HG02885 (cell line): ENCODE measurements around the gene PROZ.
"Not testable (repeated sequence)": the region's sequence is repeated elsewhere in the genome, so short reads cannot be mapped to it uniquely, and the experiment has no call there.

Experiments
- ATAC-seq: cut with Tn5 transposase; IDR thresholded peaks from one replicate; pipeline ENCODE4 v1.9.1; 2021; ENCODE audit warnings: mild to moderate bottlenecking; ENCODE audit not compliant: unreplicated experiment, poor library complexity

Gene PROZ, protein sequence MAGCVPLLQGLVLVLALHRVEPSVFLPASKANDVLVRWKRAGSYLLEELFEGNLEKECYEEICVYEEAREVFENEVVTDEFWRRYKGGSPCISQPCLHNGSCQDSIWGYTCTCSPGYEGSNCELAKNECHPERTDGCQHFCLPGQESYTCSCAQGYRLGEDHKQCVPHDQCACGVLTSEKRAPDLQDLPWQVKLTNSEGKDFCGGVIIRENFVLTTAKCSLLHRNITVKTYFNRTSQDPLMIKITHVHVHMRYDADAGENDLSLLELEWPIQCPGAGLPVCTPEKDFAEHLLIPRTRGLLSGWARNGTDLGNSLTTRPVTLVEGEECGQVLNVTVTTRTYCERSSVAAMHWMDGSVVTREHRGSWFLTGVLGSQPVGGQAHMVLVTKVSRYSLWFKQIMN

DNA sequence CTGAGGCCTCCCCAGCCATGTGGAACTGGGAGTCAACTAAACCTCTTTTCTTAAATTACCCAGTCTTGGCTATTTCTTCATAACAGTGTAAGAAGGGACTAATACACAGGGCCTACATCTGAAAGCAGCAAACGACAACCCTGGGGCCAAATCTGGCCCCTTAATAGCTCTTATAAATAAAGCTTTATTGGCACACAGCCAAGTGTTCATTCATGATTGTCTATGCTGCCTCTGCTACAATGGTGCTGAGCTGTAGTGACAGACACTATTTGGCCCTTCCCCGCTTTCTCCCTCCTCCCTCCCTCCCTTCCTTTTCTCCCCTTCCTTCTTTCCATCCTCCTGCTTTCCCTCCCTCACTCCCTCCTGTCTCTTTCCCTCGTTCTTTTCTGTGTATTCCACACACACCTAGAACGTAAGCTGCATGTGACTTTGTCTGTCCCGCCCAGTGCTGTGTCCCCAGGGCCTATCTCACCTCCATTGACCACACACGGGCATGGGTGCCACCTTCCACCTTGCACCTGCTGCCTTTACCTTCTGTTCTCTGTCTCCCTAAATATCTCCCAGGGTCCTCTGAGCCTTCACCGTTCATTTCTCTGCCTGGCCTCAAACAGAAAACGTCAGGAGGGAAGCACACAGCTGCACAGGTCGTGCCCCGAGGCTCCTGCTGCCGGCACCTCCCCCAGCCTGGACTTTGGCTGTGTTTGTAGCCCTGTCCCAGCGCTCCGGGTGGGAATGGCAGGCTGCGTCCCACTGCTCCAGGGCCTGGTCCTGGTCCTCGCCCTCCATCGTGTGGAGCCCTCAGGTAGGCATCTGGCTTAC lies at the start of gene PROZ:
TSS of gene PROZ (plus strand) at position 720 of the 819 bp plus-strand sequence. CDS start at position 733, 13 bp downstream.
- no peak for ATAC-seq

DNA sequence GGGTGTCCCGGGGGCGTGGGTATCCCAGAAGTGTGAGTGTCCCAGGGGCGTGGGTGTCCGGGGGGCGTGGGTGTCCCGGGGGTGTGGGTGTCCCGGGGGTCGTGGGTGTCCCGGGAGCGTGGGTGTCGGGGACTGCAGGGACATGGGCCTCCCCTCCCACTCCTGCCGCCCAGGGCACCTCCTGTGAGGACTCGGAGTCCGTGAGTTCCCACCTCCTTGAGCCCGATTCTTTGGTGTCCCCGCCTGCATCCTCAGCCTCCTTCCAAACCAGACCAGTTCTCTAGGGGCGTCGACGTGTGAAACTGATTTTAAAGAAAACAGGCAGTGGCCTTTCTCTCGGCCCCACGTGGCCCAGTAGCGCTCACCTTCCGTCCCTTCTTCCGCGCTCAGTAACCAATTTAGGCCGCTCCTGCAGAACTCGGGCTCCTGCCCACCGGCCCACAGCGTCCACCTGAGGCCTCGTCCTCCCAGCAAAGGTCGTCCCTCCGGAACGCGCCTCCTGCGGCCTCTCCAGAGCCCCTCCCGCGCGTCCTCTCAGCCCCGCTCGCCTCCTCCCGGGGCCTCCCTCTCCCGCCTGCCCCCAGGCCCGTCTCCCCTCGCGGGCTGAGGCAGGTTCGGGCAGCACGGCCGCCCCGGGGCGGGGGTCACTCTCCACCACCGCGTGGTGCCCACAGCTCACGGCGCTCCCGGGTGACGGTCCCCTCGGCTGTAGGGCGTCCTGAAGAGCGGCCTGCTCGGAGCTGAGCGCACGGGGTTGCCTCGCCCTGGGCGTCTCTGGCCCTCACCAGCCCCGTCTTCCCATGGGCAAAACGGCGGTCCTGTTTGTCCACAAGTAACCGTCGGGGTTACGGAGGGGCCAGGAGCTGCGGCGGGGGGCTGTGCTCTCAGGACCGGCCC lies 49.0 kb upstream of the PROZ start:
- ATAC-seq = no peak

DNA sequence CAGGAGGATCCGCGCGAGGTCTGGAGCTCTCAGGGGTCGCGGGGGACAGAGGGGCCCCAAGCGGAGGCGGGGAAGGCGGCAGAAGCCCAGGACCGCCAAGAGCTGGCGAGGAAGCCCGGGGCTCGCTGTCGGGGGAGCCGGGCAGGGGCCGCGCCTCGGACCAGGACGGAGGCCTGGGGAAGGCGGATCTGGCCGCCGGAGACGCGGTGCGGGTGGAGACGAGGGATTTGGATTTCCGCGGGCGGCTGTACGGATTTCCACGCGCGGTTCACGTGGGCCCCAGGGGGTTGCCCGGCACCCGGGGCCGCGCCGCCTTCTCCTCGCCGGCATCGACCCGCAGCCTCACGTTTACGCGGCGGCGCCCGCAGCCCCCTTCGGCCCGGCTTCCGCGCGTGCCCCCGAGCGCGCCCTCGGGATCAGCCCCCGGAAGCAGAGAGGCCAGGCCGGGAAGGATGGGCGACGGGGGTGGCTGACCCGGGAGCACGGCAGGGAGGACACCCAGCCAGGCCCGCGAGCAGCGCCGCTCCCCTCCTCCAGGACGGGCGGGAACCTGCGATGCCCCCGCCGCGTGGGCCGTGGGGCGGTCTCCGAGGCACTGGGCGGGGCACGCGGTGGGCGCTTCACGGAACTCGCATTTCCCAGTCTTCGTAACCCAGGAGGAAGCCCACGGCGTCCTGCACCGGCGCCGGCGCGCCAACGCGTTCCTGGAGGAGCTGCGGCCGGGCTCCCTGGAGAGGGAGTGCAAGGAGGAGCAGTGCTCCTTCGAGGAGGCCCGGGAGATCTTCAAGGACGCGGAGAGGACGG lies 48.2 kb upstream of the PROZ start:
- ATAC-seq = no peak

DNA sequence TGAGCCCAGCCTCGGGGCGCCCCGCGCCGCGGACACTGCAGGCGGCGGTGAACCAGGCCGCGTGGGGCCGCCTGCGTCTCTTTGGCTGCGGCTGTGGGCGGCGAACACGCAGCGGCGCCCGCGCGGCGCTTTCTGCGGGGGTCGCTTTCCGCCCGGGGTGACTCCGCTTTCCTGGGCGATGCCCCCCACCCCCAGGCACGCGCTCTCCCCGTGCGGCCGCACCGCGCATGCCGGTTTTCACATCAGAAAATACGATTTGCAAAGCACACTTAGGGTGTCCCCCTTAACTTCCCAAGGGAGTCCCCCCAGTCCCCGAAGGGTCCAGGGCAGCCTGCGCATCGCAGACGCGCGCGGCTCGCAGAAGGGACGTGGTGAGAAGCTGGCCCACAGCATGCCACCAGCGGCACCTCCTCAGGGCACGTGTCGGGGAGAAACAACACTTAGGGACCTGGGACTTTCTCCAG lies 47.6 kb upstream of the PROZ start:
- no peak for ATAC-seq

DNA sequence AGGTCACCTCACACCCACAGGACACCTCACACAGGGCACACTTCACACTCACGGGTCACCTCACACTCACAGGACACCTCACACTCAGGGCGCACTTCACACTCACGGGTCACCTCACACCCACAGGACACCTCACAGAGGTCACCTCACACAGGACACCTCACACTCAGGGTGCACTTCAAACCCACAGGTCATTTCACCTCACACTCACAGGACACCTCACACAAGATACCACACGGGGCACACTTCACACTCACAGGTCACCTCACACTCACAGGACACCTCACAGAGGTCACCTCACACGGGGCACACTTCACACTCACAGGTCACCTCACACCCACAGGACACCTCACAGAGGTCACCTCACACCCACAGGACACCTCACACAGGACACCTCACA lies 46.6 kb upstream of the PROZ start:
- not testable (repeated sequence) for ATAC-seq

DNA sequence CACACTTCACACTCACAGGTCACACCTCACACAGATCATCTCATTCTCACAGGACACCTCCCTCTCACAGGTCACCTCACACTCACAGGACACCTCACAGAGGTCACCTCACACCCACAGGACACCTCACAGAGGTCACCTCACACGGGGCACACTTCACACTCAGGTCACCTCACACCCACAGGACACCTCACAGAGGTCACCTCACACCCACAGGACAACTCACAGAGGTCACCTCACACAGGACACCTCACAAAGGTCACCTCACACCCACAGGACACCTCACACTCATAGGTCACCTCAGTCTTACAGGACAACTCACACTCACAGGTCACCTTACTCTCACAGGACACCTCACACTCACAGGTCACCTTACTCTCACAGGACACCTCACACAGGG lies 46.0 kb upstream of the PROZ start:
- not testable (repeated sequence) for ATAC-seq

DNA sequence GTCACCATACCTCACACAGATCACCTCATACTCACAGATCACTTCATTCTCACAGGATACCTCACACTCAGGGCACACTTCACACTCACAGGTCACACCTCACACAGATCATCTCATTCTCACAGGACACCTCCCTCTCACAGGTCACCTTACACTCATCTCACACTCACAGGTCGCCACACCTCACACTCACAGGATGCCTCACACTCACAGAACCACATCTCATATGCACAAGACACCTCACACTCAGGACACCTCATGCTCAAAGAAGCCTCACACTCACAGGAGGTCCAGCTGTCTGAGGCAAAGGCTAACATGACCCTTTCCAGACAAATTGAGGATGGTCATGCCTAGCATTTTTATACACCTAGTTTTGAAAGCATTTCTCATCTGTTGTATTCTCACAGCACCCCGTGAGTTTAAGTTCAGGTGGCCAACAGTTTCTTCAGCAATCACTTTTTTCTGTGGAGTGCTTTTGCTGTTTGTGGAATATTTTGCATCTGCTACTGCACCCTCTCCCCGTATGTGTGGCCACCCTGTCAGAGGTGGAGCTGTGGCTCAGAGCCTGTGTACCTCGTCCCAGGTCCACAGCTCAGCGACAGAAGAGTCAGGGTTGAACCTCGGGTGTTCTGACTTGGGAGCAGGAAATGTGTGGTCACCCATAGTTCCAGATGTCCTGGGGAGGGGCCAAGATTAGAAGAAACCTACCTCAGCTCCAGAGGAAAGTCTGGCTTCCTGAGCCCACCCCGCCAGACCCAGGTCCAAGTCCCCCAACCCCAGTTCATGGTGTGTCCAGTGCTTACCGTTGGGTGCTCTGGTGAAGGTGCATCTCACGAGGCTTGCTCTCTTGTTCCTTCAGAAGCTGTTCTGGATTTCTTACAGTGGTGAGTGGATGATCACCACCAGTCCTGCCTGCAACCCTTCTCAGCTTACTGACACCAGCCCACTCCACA lies 45.3 kb upstream of the PROZ start:
- ATAC-seq = no peak

DNA sequence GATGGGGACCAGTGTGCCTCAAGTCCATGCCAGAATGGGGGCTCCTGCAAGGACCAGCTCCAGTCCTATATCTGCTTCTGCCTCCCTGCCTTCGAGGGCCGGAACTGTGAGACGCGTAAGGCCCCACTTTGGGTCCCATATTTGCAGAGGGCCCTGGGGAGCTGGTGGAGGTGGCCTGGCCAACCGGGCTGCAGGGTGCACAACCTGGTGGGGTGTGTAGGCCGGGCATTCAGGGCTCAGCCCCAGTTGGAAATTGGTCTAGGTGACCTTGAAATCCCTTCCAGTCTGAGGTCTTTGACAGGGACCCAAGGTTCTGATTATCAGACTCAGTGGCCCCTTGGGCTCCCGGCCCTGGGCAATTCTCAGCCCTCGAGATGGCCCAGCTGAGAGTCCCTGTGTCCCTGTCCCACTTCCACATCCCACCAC lies 44.6 kb upstream of the PROZ start:
- ATAC-seq = no peak

DNA sequence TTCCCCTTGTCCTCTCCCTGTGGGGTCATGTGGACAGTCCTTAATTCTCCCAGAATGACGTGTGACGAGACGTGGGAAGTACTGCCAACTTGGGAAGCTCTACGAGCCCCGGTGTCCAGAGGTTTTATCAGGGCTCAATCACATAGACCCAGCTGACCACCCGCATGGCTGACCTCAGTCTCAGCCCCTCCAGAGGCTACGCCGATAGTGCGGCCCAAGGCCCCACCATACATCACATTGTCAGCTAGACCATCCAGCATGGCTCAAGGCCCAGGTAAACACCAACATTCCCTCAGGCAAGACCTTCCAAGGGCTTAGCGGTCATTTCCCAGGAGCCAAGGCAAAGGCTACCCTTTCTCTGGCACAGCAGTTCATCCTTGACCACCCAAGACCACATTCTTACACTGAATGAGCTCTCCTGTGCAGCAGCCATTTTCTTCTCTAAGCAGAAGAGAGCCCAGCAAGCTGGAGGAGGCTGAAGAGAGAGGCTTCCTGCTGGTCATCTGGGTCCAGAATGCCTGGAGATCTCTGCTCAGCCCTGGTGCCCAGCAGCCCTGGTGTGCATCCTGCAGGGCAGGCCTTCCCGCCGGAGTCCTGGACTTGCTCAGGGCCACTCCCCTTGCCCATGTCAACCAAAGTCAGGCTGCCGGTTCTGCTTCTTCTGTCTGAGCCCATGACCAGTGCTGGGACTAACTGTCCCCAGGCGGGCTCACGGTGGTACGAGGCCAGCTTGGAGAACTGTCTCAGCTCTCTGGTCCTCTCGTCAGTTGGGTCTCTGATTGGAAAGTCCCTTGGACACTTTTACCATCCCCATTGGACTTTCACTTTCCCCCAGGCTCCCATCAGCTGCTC lies 43.7 kb upstream of the PROZ start:
- ATAC-seq = no peak

DNA sequence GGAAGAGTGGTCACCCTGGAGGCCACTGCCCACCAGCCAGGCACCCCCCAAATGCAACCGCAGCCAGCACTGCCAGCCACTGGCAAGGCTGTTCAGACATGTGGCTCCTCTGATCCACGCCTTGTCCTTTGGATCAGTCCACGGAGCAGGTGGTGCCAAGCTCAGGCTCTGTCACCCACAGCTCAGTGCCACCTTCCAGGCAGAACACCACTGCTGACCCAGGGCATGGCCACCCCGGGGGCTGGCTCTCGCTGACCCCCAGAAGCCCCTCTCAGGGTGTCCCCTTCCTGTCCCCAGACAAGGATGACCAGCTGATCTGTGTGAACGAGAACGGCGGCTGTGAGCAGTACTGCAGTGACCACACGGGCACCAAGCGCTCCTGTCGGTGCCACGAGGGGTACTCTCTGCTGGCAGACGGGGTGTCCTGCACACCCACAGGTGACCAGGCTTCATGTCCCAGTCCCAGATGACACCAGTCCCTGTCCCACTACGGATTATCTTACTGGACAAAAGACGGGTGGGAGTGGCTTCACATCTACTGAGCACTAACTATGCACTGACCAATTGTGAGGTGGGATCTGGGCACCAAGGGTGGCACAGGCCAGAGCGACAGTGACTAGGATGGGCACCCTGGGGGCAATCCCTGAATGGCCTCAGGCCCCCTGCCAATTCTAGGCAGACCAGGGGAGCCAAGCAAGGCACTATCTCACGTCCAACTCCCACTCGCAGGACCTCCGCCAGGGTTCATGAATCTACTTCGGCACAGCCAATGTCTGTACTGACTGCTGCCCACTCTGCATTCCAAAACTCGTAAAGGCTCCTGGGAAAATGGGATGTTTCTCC lies 42.9 kb upstream of the PROZ start:
- ATAC-seq = no peak

DNA sequence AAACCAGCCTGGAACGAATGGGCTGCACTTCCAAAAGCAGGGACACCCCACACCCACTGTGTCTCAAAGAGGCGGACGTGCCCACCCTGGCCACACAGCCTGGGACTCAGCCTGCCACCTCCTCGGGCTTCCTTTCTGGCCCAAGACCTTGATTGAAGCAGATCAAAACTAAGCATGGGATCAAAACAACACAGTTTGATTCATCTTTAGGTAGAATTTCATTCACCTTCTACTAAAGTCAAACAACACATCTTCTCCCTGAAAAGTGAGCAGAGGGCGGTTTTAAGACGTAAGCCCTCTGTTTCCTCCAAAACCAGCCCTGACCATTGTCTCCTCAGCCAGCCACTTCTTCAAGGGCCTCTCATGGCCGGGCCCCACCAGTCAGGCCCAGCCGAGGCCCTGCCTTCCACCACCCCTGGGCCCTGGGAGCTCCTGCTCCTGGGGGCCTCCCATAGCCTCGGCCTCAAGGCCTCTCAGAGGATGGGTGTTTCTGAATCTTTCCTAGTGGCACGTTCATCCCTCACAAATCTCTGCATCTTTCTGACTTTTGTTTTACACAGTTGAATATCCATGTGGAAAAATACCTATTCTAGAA lies 42.1 kb upstream of the PROZ start:
- no peak for ATAC-seq

DNA sequence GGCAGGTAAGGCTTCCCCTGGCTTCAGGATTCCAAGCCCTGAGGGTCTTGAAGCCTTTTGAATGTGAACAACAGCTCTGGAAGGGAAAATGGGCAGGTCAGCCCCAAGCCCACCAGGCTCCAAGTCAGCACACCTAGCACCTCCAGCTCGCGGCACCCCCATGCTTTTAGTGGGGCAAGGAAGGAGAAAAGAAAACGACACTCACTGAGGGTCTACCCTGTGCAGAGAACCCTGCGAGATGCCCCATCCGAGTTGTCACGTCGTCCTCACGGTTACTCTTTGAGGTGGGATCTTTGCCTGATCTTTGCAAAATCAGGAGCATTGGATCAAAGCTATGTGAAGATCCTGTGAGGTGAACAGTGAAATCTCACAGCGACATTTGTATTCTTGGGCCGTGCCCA lies 41.6 kb upstream of the PROZ start:
- no peak for ATAC-seq

DNA sequence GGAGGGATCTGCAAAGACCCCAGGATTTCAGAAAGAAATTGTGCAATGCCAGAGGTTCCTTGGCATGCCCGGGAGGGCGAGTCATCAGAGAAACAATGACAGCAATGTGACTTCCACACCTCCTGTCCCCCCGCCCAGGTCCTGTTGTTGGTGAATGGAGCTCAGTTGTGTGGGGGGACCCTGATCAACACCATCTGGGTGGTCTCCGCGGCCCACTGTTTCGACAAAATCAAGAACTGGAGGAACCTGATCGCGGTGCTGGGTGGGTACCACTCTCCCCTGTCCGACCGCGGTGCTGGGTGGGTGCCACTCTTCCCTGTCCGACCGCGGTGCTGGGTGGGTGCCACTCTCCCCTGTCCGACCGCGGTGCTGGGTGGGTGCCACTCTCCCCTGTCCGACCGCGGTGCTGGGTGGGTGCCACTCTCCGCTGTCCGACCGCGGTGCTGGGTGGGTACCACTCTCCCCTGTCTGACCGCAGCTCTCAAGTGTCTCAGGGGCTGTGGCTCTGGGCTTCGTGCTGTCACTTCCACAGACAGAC lies 41.0 kb upstream of the PROZ start:
- ATAC-seq = no peak

DNA sequence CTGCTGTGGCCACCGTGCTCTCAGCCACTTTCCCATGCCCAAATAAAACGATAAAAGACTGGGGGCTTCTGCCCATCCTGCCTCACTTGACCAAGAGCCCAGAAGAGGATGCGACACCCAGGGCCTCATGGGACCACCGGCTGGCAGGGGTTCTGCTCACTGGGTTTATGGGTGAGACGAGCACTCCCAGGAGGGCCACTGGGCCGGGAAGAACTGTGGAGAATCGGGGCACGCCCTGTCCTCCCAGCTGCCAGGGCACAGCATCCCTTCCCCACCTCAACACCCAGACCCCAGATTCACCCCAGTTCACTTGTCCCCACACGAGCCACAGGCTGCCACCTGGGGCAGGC lies 40.6 kb upstream of the PROZ start:
- no peak for ATAC-seq

DNA sequence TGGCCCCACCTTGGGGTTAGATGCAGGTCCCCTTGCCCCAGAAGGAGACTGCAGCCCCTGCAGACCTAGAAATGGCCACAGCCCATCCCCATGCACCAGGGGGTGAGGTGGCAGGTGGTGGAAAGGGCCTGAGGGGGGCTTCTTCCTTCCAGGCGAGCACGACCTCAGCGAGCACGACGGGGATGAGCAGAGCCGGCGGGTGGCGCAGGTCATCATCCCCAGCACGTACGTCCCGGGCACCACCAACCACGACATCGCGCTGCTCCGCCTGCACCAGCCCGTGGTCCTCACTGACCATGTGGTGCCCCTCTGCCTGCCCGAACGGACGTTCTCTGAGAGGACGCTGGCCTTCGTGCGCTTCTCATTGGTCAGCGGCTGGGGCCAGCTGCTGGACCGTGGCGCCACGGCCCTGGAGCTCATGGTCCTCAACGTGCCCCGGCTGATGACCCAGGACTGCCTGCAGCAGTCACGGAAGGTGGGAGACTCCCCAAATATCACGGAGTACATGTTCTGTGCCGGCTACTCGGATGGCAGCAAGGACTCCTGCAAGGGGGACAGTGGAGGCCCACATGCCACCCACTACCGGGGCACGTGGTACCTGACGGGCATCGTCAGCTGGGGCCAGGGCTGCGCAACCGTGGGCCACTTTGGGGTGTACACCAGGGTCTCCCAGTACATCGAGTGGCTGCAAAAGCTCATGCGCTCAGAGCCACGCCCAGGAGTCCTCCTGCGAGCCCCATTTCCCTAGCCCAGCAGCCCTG lies 40.0 kb upstream of the PROZ start:
- ATAC-seq = no peak
